Measurements from ENCODE around the gene GRK1. TPM values are rescaled to one million over a fixed set of nuclear protein-coding genes. Genes with fewer than 3 reads are reported as not detected.
"Not testable (repeated sequence)": the region's sequence is repeated elsewhere in the genome, so short reads cannot be mapped to it uniquely, and the experiment has no call there.

Gene GRK1
- total and polyA plus RNA-seq, 2 experiments from 2014 or later: not detected

DNA sequence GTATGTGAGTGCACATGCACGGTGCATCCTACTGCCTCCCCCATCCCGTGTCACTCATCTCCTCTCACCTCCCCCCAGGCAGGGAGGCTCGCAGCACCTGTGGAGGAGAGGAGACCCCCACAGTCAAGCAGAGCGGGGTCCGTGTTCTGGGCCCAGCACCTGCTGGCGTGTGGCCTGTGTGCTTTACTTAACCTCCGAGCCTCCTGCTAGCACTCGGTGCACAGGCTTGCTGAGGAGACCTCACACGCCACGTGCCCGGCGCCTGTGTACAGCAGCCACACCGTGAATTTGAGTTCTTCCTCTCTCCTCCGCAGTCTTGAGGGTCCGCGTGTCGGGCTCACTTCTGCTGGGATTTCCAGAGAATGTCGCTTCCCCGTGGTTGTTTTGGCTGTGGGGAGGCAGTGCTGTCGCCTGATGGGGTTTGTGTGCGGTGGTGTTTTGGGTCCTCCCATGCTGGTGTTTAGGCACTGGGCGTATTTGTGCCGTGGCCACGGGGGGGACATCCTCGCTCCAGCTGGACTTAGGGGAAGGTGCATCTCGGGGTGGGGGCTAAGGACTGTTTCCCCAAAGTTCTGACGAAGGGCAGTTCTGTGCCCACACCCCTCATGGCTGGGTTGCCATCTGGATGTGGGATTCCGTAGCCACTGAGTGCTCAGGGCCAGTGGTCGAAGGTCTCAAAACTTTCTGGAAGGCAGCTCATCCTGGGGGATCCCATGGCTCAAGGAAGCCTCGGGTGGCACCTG is 57.2 kb downstream of the GRK1 start:
- H3K9me2 ChIP-seq (ENCODE audit: insufficient read depth): no peaks in the 10 kb centered on the region
- no peaks in the 10 kb centered on the region for H3K27me3 ChIP-seq (replicated peaks; ENCODE audit: insufficient read depth)
- no peaks in the 10 kb centered on the region for H3K4me1 ChIP-seq (ENCODE audit: insufficient read depth)
- DNase-seq: no peak
- H3K9ac ChIP-seq: no peak overlapping the region
- H3F3A ChIP-seq (ENCODE audit: insufficient read depth): no peaks in the 10 kb centered on the region
- peak overlapping the region; percentile 89; the same call in 1 of the 2 replicates for H2AFZ ChIP-seq
- H3K9me3 ChIP-seq (ENCODE audit: low read depth): no peaks in the 10 kb centered on the region
- H3K27ac ChIP-seq: no peak overlapping the region
- no peak overlapping the region for H3K4me3 ChIP-seq
- H3K36me3 ChIP-seq (ENCODE audit: low read depth): no peaks in the 10 kb centered on the region
- in situ Hi-C loops (cut with MboI): no loop called here
- peak overlapping the region; percentile 81 for H3K4me2 ChIP-seq (ENCODE audit: unreplicated experiment)
- H4K20me1 ChIP-seq (ENCODE audit: insufficient read depth): no peaks in the 10 kb centered on the region
- TF ChIP-seq EZH2 (IDR thresholded peaks at IDR 0.05; ENCODE audit: insufficient read depth, poor library complexity, severe bottlenecking) (no peak), EZH2phosphoT487 (IDR thresholded peaks at IDR 0.05; ENCODE audit: insufficient read depth, low read depth) (no peak)
- WGBS, 2 experiments (ENCODE audit: low coverage in 1 of 2, low lambda C conversion rate in 2 of 2, missing lambda C conversion rate in 2 of 2): 40 to 41% methylated on average over 30 of the region's 30 CpGs
- no peaks in the 10 kb centered on the region for H3K79me2 ChIP-seq (ENCODE audit: insufficient read depth)

- H2AFZ ChIP-seq: peak overlapping the region; percentile 89
- 2 to 3% methylated on average over 29 to 33 of the region's 36 CpGs for WGBS, 2 experiments (ENCODE audit: low coverage in 1 of 2, low lambda C conversion rate in 2 of 2, missing lambda C conversion rate in 2 of 2)
- DNase-seq: peak; percentile 77
- no peaks in the 10 kb centered on the region for H4K20me1 ChIP-seq (ENCODE audit: insufficient read depth)
- H3F3A ChIP-seq (ENCODE audit: insufficient read depth): no peaks in the 10 kb centered on the region
- H3K9ac ChIP-seq: no peak overlapping the region
- no peaks in the 10 kb centered on the region for H3K4me1 ChIP-seq (ENCODE audit: insufficient read depth)
- H3K27me3 ChIP-seq (replicated peaks; ENCODE audit: insufficient read depth): 0 out of 2 replicates have a peak, but pooled peaks cover 4% of the 10 kb centered on the region
- H3K9me2 ChIP-seq (ENCODE audit: insufficient read depth): no peaks in the 10 kb centered on the region
- H3K9me3 ChIP-seq (ENCODE audit: low read depth): no peaks in the 10 kb centered on the region
- peak overlapping the region; percentile 71 for H3K4me3 ChIP-seq
- peak overlapping the region; percentile 81 for H3K4me2 ChIP-seq (ENCODE audit: unreplicated experiment)
- no peak overlapping the region for H3K27ac ChIP-seq
- H3K79me2 ChIP-seq (ENCODE audit: insufficient read depth): no peaks in the 10 kb centered on the region
- H3K36me3 ChIP-seq (ENCODE audit: low read depth): no peaks in the 10 kb centered on the region
- in situ Hi-C loops (cut with MboI): no loop called here
- TF ChIP-seq EZH2 (IDR thresholded peaks at IDR 0.05; ENCODE audit: insufficient read depth, poor library complexity, severe bottlenecking) (no peak), EZH2phosphoT487 (IDR thresholded peaks at IDR 0.05; ENCODE audit: insufficient read depth, low read depth) (no peak)
These were observed 57.8 kb downstream of the GRK1 start for GRCh38 chr13:113724780-113725315.

GRCh38 chr13:113725329-113726105 is 58.5 kb downstream of the GRK1 start:
- in situ Hi-C loops (cut with MboI); DNase-seq; H3K36me3 ChIP-seq (ENCODE audit: low read depth): not testable (repeated sequence)

DNA sequence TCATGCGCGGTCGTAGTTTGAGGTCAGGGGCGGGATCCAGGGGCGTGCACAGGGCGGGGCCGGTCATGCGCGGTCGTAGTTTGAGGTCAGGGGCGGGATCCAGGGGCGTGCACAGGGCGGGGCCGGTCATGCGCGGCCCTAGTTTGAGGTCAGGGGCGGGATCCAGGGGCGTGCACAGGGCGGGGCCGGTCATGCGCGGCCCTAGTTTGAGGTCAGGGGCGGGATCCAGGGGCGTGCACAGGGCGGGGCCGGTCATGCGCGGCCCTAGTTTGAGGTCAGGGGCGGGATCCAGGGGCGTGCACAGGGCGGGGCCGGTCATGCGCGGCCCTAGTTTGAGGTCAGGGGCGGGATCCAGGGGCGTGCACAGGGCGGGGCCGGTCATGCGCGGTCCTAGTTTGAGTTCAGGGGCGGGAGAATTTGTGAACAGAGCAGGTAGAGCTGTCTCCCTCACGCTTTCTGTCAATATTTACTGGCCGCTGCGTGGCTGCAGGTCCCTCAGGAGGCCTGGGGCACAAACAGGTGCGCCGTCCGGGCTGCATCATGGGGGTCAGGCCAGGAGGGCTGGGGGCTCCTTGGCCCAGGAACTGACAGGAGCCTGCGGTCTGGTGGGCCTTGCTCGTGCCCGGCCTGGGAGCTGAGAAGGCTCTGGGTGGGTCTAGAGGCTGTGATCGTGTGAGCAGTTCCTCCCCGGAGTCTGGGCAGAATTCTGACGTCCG is 59.2 kb downstream of the GRK1 start:
- H3K4me1 ChIP-seq (ENCODE audit: insufficient read depth); H3K9ac ChIP-seq; H2AFZ ChIP-seq; H3K4me3 ChIP-seq; H3K27me3 ChIP-seq (replicated peaks; ENCODE audit: insufficient read depth); H3K79me2 ChIP-seq (ENCODE audit: insufficient read depth); DNase-seq; H3K27ac ChIP-seq; H3F3A ChIP-seq (ENCODE audit: insufficient read depth); H3K4me2 ChIP-seq (ENCODE audit: unreplicated experiment); H4K20me1 ChIP-seq (ENCODE audit: insufficient read depth); H3K9me3 ChIP-seq (ENCODE audit: low read depth); H3K36me3 ChIP-seq (ENCODE audit: low read depth); in situ Hi-C loops (cut with MboI); H3K9me2 ChIP-seq (ENCODE audit: insufficient read depth): not testable (repeated sequence)
- 43 to 48% methylated on average over 6 to 31 of the region's 54 CpGs for WGBS, 2 experiments (ENCODE audit: low coverage in 1 of 2, low lambda C conversion rate in 2 of 2, missing lambda C conversion rate in 2 of 2)

More at GRCh38 chr13:113725329-113726105, 58.5 kb downstream of the GRK1 start:
- H3K9me3 ChIP-seq (ENCODE audit: low read depth); H3K4me1 ChIP-seq (ENCODE audit: insufficient read depth); H3K9me2 ChIP-seq (ENCODE audit: insufficient read depth); H3K27me3 ChIP-seq (replicated peaks; ENCODE audit: insufficient read depth); H3F3A ChIP-seq (ENCODE audit: insufficient read depth); H2AFZ ChIP-seq; H3K27ac ChIP-seq; H3K79me2 ChIP-seq (ENCODE audit: insufficient read depth); H3K9ac ChIP-seq; H4K20me1 ChIP-seq (ENCODE audit: insufficient read depth): not testable (repeated sequence)
- H3K4me2 ChIP-seq (ENCODE audit: unreplicated experiment): peak overlapping the region; percentile 81
- 8% methylated on average over 10 of the region's 75 CpGs; no CpG with 5 or more reads in 1 of the 2 experiments for WGBS, 2 experiments (ENCODE audit: low coverage in 1 of 2, low lambda C conversion rate in 2 of 2, missing lambda C conversion rate in 2 of 2)
- peak overlapping the region; percentile 71 for H3K4me3 ChIP-seq
